ENCODE results near the gene TRIM33. TPM values are rescaled to one million over a fixed set of nuclear protein-coding genes. Genes with fewer than 3 reads are reported as not detected.

Gene TRIM33
- total and polyA plus RNA-seq, 2 donors (not counting 3 experiments of a cell fraction or from before 2014, with no cell fraction given): 10.3 to 29.1 TPM

- no peak overlapping the region for H3K27ac ChIP-seq (ENCODE audit: insufficient read depth, low read depth, low read length)
- H3K9ac ChIP-seq (replicated peaks; ENCODE audit: extremely low read depth, insufficient read depth, low read length): no peak overlapping the region
- no peaks in the 10 kb centered on the region for H3K27me3 ChIP-seq (ENCODE audit: control insufficient read depth in 2 of 2, insufficient read depth in 2 of 2, low read length in 2 of 2)
- H2AFZ ChIP-seq (ENCODE audit: low read depth, low read length): no peak overlapping the region
- dilution Hi-C loops (cut with MboI; ENCODE audit: extremely low pct_ligation_motif_present, low sequenced_read_pairs) (no loop called here), intact Hi-C loops (cut with micrococcal nuclease) (loop anchor here (2.0 kb wide), 1 partner anchor 71 kb away; the partner anchor contains the start of gene TRIM33)
- TF ChIP-seq EZH2 (IDR thresholded peaks at IDR 0.05; ENCODE audit: borderline replicate concordance, low read depth, low read length, severe bottlenecking): no peak
- TF ChIP-seq MAX (IDR thresholded peaks at IDR 0.05; ENCODE audit: insufficient read depth, insufficient read length): no peak
- TF ChIP-seq POLR2AphosphoS5 (IDR thresholded peaks at IDR 0.05; ENCODE audit: insufficient read depth, low read depth, low read length): no peak
- no peak for TF ChIP-seq FOS (IDR thresholded peaks at IDR 0.05; ENCODE audit: borderline replicate concordance, insufficient read depth, low read length)
- no peak for TF ChIP-seq CTCF (IDR thresholded peaks at IDR 0.05; ENCODE audit: extremely low read depth in 1 of 2, insufficient read depth in 1 of 2, low read depth in 1 of 2, low read length in 2 of 2)
- no peak for TF ChIP-seq POLR2A (IDR thresholded peaks at IDR 0.05; ENCODE audit: low read depth, low read length)
- TF ChIP-seq MYC (IDR thresholded peaks at IDR 0.05; ENCODE audit: low read depth, low read length): no peak
- no peak for TF ChIP-seq GATA2 (IDR thresholded peaks at IDR 0.05; ENCODE audit: insufficient read depth, insufficient read length, low read depth, low read length)
- TF ChIP-seq JUN (IDR thresholded peaks at IDR 0.05; ENCODE audit: borderline replicate concordance, insufficient read depth, insufficient read length, low read depth): no peak
- ChIA-PET POLR2A (no interaction called here), CTCF (interaction anchor here (1.2 kb wide), 1 partner anchor 9 kb away, joined by 4 read pairs; no protein-coding TSS in a partner anchor)
- no peaks in the 10 kb centered on the region for H3K9me3 ChIP-seq (replicated peaks; ENCODE audit: control insufficient read depth, insufficient read depth, low read length)
- peaks cover 0 to 2% of the 10 kb centered on the region in 2 experiments for H3K36me3 ChIP-seq (ENCODE audit: control insufficient read depth in 2 of 2, extremely low read depth in 1 of 2, insufficient read depth in 2 of 2, low read length in 2 of 2)
- no peak overlapping the region for H3K4me2 ChIP-seq (ENCODE audit: insufficient read depth, low read length)
- peaks cover 26% of the 10 kb centered on the region for H3K79me2 ChIP-seq (ENCODE audit: control insufficient read depth, insufficient read depth, low read length)
- no peaks in the 10 kb centered on the region for H3K9me1 ChIP-seq (replicated peaks; ENCODE audit: control insufficient read depth, extremely low read depth, insufficient read depth, low read length)
- no peak for DNase-seq (ENCODE audit: low read depth, low spot score)
- H3K4me3 ChIP-seq (replicated peaks in 1 of 3; ENCODE audit: insufficient read depth in 1 of 3, low read depth in 1 of 3, low read length in 3 of 3): no peak overlapping the region
- H3K4me1 ChIP-seq (ENCODE audit: control insufficient read depth, extremely low read depth, insufficient read depth, low read length): peaks cover 16% of the 10 kb centered on the region
- no peak for FAIRE-seq
- H4K20me1 ChIP-seq (replicated peaks; ENCODE audit: control insufficient read depth, extremely low read depth, insufficient read depth, low read length): no peaks in the 10 kb centered on the region
- BruUV-seq (replicated peaks): no TSS peak
Observed at GRCh38 chr1:114439369-114439768, 71.6 kb downstream of the TRIM33 start.

All from endothelial cell of umbilical vein (primary cell).